IgD-negative memory B cell (primary cell): ENCODE measurements around the gene CSH2. TPM values are rescaled to one million over a fixed set of nuclear protein-coding genes. Genes with fewer than 3 reads are reported as not detected.
"Not testable (repeated sequence)": the region's sequence is repeated elsewhere in the genome, so short reads cannot be mapped to it uniquely, and the experiment has no call there.

Experiments
- H3K27ac Mint-ChIP-seq, 3 donors: one replicate each; pipeline ENCODE4 v1.8.0; 2020 to 2022; ENCODE audit warnings: mild to moderate bottlenecking in 3 of 3, mixed read lengths in 3 of 3, moderate library complexity in 1 of 3
- H3K27me3 Mint-ChIP-seq: one replicate; pipeline ENCODE4 v1.8.0; 2021; ENCODE audit warnings: mixed read lengths
- H3K36me3 Mint-ChIP-seq: one replicate; pipeline ENCODE4 v1.8.0; 2020; ENCODE audit warnings: mild to moderate bottlenecking, mixed read lengths
- H3K4me1 Mint-ChIP-seq, 3 donors: one replicate each; pipeline ENCODE4 v1.8.0; 2020 to 2022; ENCODE audit warnings: mixed read lengths in 3 of 3, mild to moderate bottlenecking in 1 of 3
- H3K4me3 Mint-ChIP-seq, 4 donors: one replicate each; pipeline ENCODE4 v1.8.0; 2020 to 2022; ENCODE audit warnings: mild to moderate bottlenecking in 4 of 4, mixed read lengths in 4 of 4, moderate library complexity in 3 of 4
- H3K9me3 Mint-ChIP-seq, 3 donors: one replicate each; pipeline ENCODE4 v1.8.0; 2020 to 2021; ENCODE audit warnings: mixed read lengths in 3 of 3, mild to moderate bottlenecking in 1 of 3
- polyA plus RNA-seq: library from polyadenylated mRNA; unstranded; fragments of 300-500 nt; fragmentation: Illumina TruSeq; gene quantifications from one replicate; pipeline ENCODE4 v1.2.3, GENCODE V29; 2021

The CSH2 gene
- polyA plus RNA-seq, 1 donor from 2014 or later: not detected

- peak overlapping the region in 1 of 3 donors; percentile 38 for H3K27ac Mint-ChIP-seq
- not testable (repeated sequence) for H3K36me3 Mint-ChIP-seq, H3K9me3 Mint-ChIP-seq, H3K4me3 Mint-ChIP-seq, H3K4me1 Mint-ChIP-seq, H3K27me3 Mint-ChIP-seq
Observed at GRCh38 chr17:63909586-63909985, 36.1 kb upstream of the CSH2 start.

DNA sequence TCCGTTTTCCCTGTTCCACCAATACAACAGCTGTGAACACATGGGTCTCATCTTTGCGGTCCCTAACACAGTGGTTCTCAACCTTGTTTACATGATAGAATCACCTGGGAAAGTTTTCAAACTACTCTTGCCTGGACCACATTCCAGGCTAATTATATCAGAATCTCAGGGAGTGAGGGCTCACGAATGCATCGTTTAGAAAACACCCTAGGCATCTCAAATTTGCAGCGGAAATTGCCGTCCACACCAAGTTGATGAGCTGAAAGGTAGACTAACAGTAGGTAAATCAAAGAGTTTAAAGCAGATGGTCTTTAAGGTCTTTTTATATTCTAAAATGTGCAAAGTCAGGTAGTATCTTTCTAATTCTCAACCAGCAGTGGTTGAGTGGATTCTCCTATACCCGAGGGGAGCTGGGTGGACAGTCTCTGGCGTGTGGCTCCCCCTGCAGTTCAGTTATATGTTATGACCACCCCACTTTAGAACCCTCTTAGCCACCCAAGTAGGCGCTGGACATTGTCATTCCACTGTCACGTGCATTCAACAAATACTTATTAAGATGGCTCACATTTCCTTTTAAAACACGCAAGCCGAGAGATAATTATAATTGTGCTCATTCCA lies 33.8 kb upstream of the CSH2 start:
- not testable (repeated sequence) for H3K36me3 Mint-ChIP-seq, H3K27me3 Mint-ChIP-seq, H3K9me3 Mint-ChIP-seq, H3K4me3 Mint-ChIP-seq, H3K4me1 Mint-ChIP-seq, H3K27ac Mint-ChIP-seq

DNA sequence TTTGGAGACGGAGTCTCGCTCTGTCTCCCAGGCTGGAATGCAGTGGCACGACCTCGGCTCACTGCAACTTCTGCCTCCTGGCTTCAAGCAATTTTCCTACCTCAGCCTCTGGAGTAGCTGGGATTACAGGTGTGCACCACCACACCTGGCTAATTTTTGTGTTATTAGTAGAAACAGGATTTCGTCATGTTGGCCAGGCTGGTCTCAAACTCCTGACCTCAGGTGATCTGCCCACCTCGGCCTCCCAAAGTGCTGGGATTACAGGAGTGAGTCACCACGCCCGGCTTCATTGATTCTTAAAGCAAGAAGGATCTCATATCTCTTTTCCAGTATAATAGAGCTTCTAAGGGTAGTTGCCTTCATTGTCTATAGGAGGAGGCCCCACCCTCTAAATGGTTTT lies 31.3 kb upstream of the CSH2 start:
- H3K27ac Mint-ChIP-seq, H3K4me1 Mint-ChIP-seq, H3K36me3 Mint-ChIP-seq: not testable (repeated sequence)

DNA sequence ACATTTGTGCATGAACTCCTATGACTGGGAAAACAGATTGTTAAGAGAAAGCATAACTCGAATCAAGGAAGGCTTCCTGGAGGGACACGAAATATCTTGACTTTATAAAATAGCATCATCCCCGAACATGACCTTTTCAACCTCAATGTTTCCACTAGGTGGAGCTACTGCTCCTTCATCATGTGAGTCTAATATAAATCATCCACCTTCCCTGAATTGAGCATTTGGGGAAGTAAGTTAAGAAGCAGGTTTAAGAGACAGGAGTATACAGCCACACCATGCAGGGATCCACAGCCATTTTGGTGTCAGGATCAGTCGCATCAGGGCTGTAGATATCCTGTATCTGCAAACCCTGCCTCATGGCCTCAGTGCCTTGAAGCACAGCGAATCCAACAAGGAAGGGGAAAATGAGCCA lies 30.3 kb upstream of the CSH2 start:
- not testable (repeated sequence) for H3K36me3 Mint-ChIP-seq, H3K4me3 Mint-ChIP-seq, H3K27me3 Mint-ChIP-seq, H3K4me1 Mint-ChIP-seq, H3K9me3 Mint-ChIP-seq
- H3K27ac Mint-ChIP-seq: peak overlapping the region in 1 of 3 donors; percentile 78

More for the DNA sequence above, 31.3 kb upstream of the CSH2 start:
- not testable (repeated sequence) for H3K27me3 Mint-ChIP-seq, H3K9me3 Mint-ChIP-seq, H3K4me3 Mint-ChIP-seq

- not testable (repeated sequence) for H3K36me3 Mint-ChIP-seq, H3K27me3 Mint-ChIP-seq, H3K4me1 Mint-ChIP-seq, H3K9me3 Mint-ChIP-seq, H3K4me3 Mint-ChIP-seq
- H3K27ac Mint-ChIP-seq: peak overlapping the region in 1 of 3 donors; percentile 22
Observed at GRCh38 chr17:63901971-63902370, 28.5 kb upstream of the CSH2 start.

DNA sequence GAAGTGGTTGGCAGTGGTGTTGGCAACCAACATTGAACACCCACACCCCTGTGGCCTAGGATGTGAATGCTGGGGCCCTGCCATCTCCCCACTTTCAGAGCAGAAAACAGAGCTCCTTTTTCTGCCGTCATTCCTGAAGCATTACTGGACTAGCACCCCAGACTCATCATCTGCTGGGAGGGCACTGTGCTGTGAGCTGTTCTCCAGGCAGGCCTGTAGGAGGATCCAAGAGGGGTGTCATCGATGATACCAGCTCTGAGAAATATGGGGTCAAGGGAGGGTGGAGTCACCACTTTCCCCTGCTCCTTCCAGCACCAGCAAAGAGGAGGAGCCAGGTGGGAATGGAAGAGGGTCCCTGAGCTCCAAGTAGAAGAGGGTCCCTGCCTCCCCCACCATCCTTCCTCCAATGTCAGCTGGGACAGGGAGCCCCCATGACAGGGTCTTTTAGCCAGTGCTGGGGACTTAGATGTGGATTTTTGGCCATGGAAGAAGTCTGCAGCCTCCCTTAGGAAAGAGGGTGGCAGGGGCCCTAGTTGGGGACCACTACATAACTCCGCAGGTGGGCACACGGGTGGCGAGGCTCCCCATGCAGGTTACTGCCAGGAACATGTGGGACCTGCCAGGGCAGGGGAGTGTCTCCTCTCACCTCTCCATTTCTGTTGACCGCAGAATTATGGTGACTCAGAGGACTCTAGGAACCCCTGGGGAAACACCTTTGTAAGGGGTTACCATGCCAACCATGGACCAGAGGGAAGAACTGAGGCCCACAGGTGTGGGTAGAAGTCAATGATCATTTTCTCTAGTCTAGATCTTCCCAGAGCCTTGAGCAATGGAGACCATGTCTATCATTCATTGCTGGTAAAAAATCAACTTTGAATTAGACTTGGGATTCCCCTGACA lies 25.7 kb upstream of the CSH2 start:
- H3K27ac Mint-ChIP-seq, H3K36me3 Mint-ChIP-seq, H3K9me3 Mint-ChIP-seq, H3K27me3 Mint-ChIP-seq, H3K4me3 Mint-ChIP-seq, H3K4me1 Mint-ChIP-seq: not testable (repeated sequence)

GRCh38 chr17:63896524-63897354 lies 23.3 kb upstream of the CSH2 start, which contains the start of gene CSH1:
TSS of gene CSH1 (minus strand) at chr17:63896574. CDS start at chr17:63896511, 63 bp downstream.
- H3K27ac Mint-ChIP-seq, H3K27me3 Mint-ChIP-seq, H3K36me3 Mint-ChIP-seq, H3K9me3 Mint-ChIP-seq, H3K4me1 Mint-ChIP-seq, H3K4me3 Mint-ChIP-seq: not testable (repeated sequence)

DNA sequence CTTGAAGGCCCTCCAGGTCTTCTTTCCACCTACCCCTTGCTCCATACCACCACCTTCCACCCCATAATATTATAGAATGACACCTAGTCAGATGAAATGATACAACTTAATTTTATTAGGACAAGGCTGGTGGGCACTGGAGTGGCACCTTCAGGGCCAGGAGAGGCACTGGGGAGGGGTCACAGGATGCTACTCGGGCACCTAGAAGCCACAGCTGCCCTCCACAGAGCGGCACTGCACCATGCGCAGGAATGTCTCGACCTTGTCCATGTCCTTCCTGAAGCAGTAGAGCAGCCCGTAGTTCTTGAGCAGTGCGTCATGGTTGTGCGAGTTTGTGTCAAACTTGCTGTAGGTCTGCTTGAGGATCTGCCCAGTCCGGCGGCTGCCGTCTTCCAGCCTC lies 21.3 kb upstream of the CSH2 start:
- not testable (repeated sequence) for H3K4me3 Mint-ChIP-seq, H3K9me3 Mint-ChIP-seq, H3K36me3 Mint-ChIP-seq, H3K4me1 Mint-ChIP-seq, H3K27ac Mint-ChIP-seq, H3K27me3 Mint-ChIP-seq

- H3K9me3 Mint-ChIP-seq, H3K4me3 Mint-ChIP-seq, H3K4me1 Mint-ChIP-seq, H3K27me3 Mint-ChIP-seq, H3K36me3 Mint-ChIP-seq, H3K27ac Mint-ChIP-seq: not testable (repeated sequence)
Observed at GRCh38 chr17:63894021-63894420, 20.5 kb upstream of the CSH2 start.

DNA sequence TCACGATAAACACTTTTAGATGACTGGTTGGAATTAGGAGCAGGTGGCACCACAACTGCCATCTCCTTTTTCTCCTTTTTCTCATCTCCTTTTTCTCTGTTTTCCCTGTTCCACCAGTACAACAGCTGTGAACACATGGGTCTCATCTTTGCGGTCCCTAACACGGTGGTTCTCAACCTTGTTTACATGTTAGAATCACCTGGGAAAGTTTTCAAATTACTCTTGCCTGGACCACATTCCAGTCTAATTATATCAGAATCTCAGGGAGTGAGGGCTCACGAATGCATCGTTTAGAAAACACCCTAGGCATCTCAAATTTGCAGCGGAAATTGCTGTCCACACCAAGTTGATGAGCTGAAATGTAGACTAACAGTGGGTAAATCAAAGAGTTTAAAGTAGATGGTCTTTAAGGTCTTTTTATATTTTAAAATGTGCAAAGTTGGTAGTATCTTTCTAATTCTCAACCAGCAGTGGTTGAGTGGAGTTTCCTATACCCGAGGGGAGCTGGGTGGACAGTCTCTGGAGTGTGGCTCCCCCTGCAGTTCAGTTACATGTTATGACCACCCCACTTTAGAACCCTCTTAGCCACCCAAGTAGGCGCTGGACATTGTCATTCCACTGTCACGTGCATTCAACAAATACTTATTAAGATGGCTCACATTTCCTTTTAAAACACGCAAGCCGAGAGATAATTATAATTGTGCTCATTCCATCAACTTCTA lies 19.0 kb upstream of the CSH2 start:
- H3K9me3 Mint-ChIP-seq, H3K27me3 Mint-ChIP-seq, H3K4me3 Mint-ChIP-seq, H3K4me1 Mint-ChIP-seq, H3K27ac Mint-ChIP-seq, H3K36me3 Mint-ChIP-seq: not testable (repeated sequence)

DNA sequence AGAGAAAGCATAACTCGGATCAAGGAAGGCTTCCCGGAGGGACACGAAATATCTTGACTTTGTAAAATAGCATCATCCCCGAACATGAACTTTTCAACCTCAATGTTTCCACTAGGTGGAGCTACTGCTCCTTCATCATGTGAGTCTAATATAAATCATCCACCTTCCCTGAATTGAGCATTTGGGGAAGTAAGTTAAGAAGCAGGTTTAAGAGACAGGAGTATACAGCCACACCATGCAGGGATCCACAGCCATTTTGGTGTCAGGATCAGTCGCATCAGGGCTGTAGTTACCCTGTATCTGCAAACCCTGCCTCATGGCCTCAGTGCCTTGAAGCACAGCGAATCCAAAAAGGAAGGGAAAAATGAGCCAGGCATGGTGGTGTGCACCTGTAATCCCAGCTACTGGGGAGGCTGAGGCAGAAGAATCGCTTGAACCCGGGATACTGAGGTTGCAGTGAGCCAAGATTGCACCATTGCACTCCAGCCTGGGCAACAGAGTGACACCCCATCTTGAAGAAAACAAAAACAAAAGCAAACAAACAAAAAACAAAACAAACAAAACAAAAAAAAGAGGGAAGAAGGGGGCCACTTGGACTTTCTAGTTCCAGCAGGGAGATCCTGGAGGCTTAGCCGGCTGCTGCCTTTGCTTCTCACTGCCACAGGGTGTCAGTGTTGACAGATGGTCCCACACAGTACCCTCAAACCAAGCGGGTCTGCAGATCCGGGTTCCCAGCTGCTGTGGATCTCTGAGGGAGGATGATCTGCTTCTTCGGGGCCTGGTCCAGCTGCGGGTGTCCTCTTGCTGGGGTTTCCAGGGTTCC lies 15.8 kb upstream of the CSH2 start:
- H3K9me3 Mint-ChIP-seq, H3K4me1 Mint-ChIP-seq, H3K27ac Mint-ChIP-seq: not testable (repeated sequence)

GRCh38 chr17:63885119-63885518 lies 11.6 kb upstream of the CSH2 start:
- not testable (repeated sequence) for H3K4me1 Mint-ChIP-seq

More for the DNA sequence above, 15.8 kb upstream of the CSH2 start:
- H3K27me3 Mint-ChIP-seq, H3K36me3 Mint-ChIP-seq, H3K4me3 Mint-ChIP-seq: not testable (repeated sequence)

GRCh38 chr17:63882626-63883126 lies 9.2 kb upstream of the CSH2 start:
- not testable (repeated sequence) for H3K36me3 Mint-ChIP-seq, H3K4me3 Mint-ChIP-seq, H3K27me3 Mint-ChIP-seq, H3K9me3 Mint-ChIP-seq
- peaks cover 10 to 12% (median 10%) of the 10 kb centered on the region in 3 donors for H3K4me1 Mint-ChIP-seq
- H3K27ac Mint-ChIP-seq: peak overlapping the region in 1 of 3 donors; percentile 53

More at GRCh38 chr17:63885119-63885518, 11.6 kb upstream of the CSH2 start:
- not testable (repeated sequence) for H3K4me3 Mint-ChIP-seq, H3K27ac Mint-ChIP-seq, H3K27me3 Mint-ChIP-seq, H3K9me3 Mint-ChIP-seq, H3K36me3 Mint-ChIP-seq

DNA sequence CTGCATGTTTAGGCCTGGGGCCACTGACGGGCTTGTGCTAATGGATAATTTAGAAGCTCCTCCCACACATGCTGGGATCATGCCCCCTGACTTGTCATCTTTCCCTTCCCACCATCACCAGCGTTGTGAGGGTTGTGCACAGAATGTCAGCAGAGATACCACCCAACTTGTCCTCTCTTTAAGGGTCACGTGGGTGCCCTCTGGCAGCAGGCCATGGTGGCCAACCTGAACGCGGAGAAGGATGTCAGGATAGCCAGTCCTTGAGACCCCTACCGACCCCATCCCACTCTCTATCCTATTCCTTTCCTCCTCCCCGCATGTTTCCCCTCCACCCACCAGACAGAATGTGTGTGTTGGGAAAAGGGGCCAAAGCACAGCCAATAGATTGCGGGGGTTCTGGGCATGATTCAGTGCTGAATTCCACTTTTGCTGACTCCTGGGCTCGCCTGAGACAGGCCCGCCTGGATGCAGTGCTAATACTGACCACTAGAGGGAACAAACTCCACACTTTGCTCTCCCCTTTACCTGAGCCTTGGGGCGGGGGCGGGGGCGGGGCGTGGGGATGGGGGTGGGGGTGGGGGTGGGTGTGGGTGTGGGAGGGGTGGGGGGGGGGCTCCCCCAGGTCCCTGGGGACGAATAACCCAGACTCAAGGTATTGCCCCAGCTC lies 8.6 kb upstream of the CSH2 start, which contains the start of gene GH2:
Gene GH2, minus strand, starts transcription at position 10 of the 667 bp plus-strand sequence. CDS start 143 bp downstream, outside the sequence.
- H3K27ac Mint-ChIP-seq: peak within 1 kb of the TSS in 1 of 3 donors; percentile 53
- no peaks in the 10 kb centered on the region for H3K9me3 Mint-ChIP-seq
- H3K4me3 Mint-ChIP-seq: no peak within 1 kb of the TSS
- peaks cover 10 to 12% (median 10%) of the 10 kb centered on the region in 3 donors for H3K4me1 Mint-ChIP-seq
- no peaks in the 10 kb centered on the region for H3K27me3 Mint-ChIP-seq
- H3K36me3 Mint-ChIP-seq: no peaks in the 10 kb centered on the region
